ENCODE results near the gene LRATD1.
"Not testable (repeated sequence)": the region's sequence is repeated elsewhere in the genome, so short reads cannot be mapped to it uniquely, and the experiment has no call there.

Gene LRATD1

GRCh38 chr2:14619441-14619840 lies 13.1 kb upstream of the LRATD1 start:
- DNase-seq (ENCODE audit: low read depth in 2 of 2): no peak
- TF ChIP-seq CTCF (IDR thresholded peaks at IDR 0.05; ENCODE audit: low read depth, low read length): no peak
- H3K4me3 ChIP-seq (replicated peaks in 1 of 2; ENCODE audit: low read depth in 2 of 2, low read length in 2 of 2): no peak overlapping the region

- TF ChIP-seq CTCF (IDR thresholded peaks at IDR 0.05; ENCODE audit: low read depth, low read length): no peak
- no peak for DNase-seq (ENCODE audit: low read depth in 2 of 2)
- no peak overlapping the region for H3K4me3 ChIP-seq (replicated peaks in 1 of 2; ENCODE audit: low read depth in 2 of 2, low read length in 2 of 2)
Observed at GRCh38 chr2:14621114-14621513, 11.4 kb upstream of the LRATD1 start.

- TF ChIP-seq CTCF (IDR thresholded peaks at IDR 0.05; ENCODE audit: low read depth, low read length): no peak
- no peak for DNase-seq (ENCODE audit: low read depth in 2 of 2)
- no peak overlapping the region for H3K4me3 ChIP-seq (replicated peaks in 1 of 2; ENCODE audit: low read depth in 2 of 2, low read length in 2 of 2)
Observed at GRCh38 chr2:14621906-14622549, 10.5 kb upstream of the LRATD1 start.

GRCh38 chr2:14622550-14622939 lies 10.0 kb upstream of the LRATD1 start:
- H3K4me3 ChIP-seq (replicated peaks in 1 of 2; ENCODE audit: low read depth in 2 of 2, low read length in 2 of 2); DNase-seq (ENCODE audit: low read depth in 2 of 2): not testable (repeated sequence)

- no peak for DNase-seq (ENCODE audit: low read depth in 2 of 2)
Observed at GRCh38 chr2:14623237-14623636, 9.3 kb upstream of the LRATD1 start.

GRCh38 chr2:14626873-14627272 lies 5.6 kb upstream of the LRATD1 start:
- TF ChIP-seq CTCF (IDR thresholded peaks at IDR 0.05; ENCODE audit: low read depth, low read length): no peak
- no peak for DNase-seq (ENCODE audit: low read depth in 2 of 2)
- H3K4me3 ChIP-seq (replicated peaks in 1 of 2; ENCODE audit: low read depth in 2 of 2, low read length in 2 of 2): no peak overlapping the region

More at GRCh38 chr2:14623237-14623636, 9.3 kb upstream of the LRATD1 start:
- H3K4me3 ChIP-seq (replicated peaks in 1 of 2; ENCODE audit: low read depth in 2 of 2, low read length in 2 of 2): no peak overlapping the region
- no peak for TF ChIP-seq CTCF (IDR thresholded peaks at IDR 0.05; ENCODE audit: low read depth, low read length)

GRCh38 chr2:14628901-14629300 lies 3.6 kb upstream of the LRATD1 start:
- no peak overlapping the region for H3K4me3 ChIP-seq (replicated peaks in 1 of 2; ENCODE audit: low read depth in 2 of 2, low read length in 2 of 2)
- DNase-seq (ENCODE audit: low read depth in 2 of 2): no peak
- TF ChIP-seq CTCF (IDR thresholded peaks at IDR 0.05; ENCODE audit: low read depth, low read length): no peak
